Thyroid gland (tissue), 4 donors: Measurements from ENCODE around the gene TEX51. TPM values are rescaled to one million over a fixed set of nuclear protein-coding genes. Genes with fewer than 3 reads are reported as not detected.

Experiments used
- DNase-seq, 2 donors: peaks; one replicate each; pipeline ENCODE4 v3.0.0-alpha.2; 2019
- H3K27ac ChIP-seq, 3 donors: fragments of 200-600 bp; sonication (generic); 1 replicate in 2 of 3; 2 replicates in 1 of 3; pipeline ENCODE4 v1.5.1; 2016 to 2019; ENCODE audit warnings: mild to moderate bottlenecking in 1 of 3, moderate library complexity in 1 of 3
- H3K27me3 ChIP-seq: fragments of 200-600 bp; sonication (generic); one replicate; pipeline ENCODE4 v1.5.1; 2019
- H3K36me3 ChIP-seq, 2 donors: fragments of 200-600 bp; sonication (generic); one replicate each; pipeline ENCODE4 v1.5.1; 2016 to 2019
- H3K4me1 ChIP-seq, 2 donors: fragments of 200-600 bp; sonication (generic); one replicate each; pipeline ENCODE4 v1.5.1; 2017 to 2019
- H3K4me3 ChIP-seq, 3 donors: fragments of 200-600 bp; sonication (generic); replicated peaks in 1 of 3; 1 replicate in 2 of 3; 2 replicates in 1 of 3; pipeline ENCODE4 v1.5.1; 2016; ENCODE audit warnings: mild to moderate bottlenecking in 1 of 3
- H3K9me3 ChIP-seq: fragments of 200-600 bp; sonication (generic); one replicate; pipeline ENCODE4 v1.5.1; 2017
- POLR2A ChIP-seq, 2 donors: fragments of 450-650 bp; IDR thresholded peaks; one replicate each; pipeline ENCODE4 v1.6.1; 2017; ENCODE audit warnings: antibody characterized with exemption in 2 of 2, mild to moderate bottlenecking in 2 of 2, moderate library complexity in 1 of 2
- WGBS, 2 donors: methylation state at CpG; one replicate each; pipeline ENCODE4 v1.1.5; 2017; 5-methylcytosine and 5-hydroxymethylcytosine counted together
- intact Hi-C: fragments of 100-400 bp; cut with DNase I; formaldehyde crosslinking; loops from one replicate; pipeline ENCODE4 v1.15.1; 2023
- total RNA-seq, 4 donors: library from RNA; depleted of rRNA; stranded (reverse); fragments of >200 nt; gene quantifications; one replicate each; pipeline ENCODE4 v1.2.3, GENCODE V29; 2016
- TF ChIP-seq, protein P1 (sequence below), 6 experiments: fragments of 200-600 bp in 3 of 6; fragments of 450-650 bp in 3 of 6; sonication (generic) in 3 of 6; IDR thresholded peaks; one replicate each; pipeline ENCODE4 v1.5.1; 2016 to 2019; ENCODE audit warnings: antibody characterized with exemption in 6 of 6, mild to moderate bottlenecking in 2 of 6, inconsistent platforms in 1 of 6, moderate library complexity in 1 of 6

The TEX51 gene
- total RNA-seq, 4 donors from 2014 or later, result not detected

DNA sequence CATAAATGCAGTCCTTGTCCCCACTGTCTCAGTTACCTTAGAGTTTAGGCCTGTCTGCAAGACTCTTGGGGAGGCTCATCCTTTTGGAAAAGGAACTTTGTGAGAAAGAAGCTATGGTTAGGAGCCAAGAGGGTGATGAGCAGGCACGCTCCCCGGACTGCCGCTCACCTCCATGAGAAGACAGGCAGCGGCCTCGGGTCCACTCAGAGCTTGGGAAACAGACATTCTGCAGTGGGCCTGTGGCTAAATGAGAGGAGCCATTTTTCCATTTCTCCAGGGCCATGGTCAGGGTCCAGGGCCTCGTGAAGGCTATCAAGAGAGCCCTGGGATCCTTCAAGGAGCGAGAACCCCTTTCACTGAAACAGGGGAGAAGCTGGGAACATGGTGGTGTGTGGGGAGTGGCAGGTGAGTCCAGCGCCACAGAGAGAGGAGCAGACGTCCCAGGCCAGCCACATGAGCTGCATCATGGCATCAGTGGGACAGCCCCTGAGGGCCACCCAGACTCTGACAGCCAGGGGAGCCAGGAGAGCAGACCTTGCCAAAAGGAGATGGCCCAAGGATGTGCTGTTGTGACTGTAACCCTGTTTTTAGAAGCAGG, 4.0 kb upstream of the TEX51 start:
- H3K4me1 ChIP-seq, result no peaks in the 10 kb centered on the region
- no peaks in the 10 kb centered on the region for H3K36me3 ChIP-seq
- H3K9me3 ChIP-seq, result no peaks in the 10 kb centered on the region
- no peaks in the 10 kb centered on the region for H3K27me3 ChIP-seq
- no peak for TF ChIP-seq POLR2A (IDR thresholded peaks at IDR 0.05)
- TF ChIP-seq, protein P1, sequence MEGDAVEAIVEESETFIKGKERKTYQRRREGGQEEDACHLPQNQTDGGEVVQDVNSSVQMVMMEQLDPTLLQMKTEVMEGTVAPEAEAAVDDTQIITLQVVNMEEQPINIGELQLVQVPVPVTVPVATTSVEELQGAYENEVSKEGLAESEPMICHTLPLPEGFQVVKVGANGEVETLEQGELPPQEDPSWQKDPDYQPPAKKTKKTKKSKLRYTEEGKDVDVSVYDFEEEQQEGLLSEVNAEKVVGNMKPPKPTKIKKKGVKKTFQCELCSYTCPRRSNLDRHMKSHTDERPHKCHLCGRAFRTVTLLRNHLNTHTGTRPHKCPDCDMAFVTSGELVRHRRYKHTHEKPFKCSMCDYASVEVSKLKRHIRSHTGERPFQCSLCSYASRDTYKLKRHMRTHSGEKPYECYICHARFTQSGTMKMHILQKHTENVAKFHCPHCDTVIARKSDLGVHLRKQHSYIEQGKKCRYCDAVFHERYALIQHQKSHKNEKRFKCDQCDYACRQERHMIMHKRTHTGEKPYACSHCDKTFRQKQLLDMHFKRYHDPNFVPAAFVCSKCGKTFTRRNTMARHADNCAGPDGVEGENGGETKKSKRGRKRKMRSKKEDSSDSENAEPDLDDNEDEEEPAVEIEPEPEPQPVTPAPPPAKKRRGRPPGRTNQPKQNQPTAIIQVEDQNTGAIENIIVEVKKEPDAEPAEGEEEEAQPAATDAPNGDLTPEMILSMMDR (IDR thresholded peaks at IDR 0.05), result no peak
- H3K27ac ChIP-seq, result no peak overlapping the region
- DNase-seq, result no peak
- intact Hi-C loops, result no loop called here
- WGBS, 2 donors, result 85 to 86% methylated on average over 9 of the region's 9 CpGs
- no peak overlapping the region for H3K4me3 ChIP-seq

DNA sequence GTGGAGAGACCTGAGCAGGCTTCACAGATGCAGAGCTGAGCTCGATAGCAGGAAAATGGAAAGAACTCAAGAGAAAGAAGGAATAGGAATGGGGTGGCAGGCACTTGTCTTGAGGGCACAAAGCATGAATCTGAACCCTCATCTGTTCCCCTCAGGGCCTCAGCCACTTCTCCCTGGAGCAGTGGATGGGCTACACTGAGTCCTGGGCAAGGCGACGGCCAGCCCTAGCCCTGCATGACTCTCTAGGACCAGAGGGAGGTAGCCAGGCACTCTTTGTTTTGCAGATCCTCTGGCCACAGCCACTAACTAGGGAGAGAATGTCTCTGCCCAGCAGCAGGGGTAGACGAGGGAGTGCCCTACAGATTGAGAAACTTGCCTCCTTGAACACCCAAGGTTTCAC, 3.4 kb upstream of the TEX51 start:
- no peak for DNase-seq
- intact Hi-C loops, result no loop called here
- no peak for TF ChIP-seq POLR2A (IDR thresholded peaks at IDR 0.05)
- TF ChIP-seq, protein P1 (IDR thresholded peaks at IDR 0.05), result no peak
- Histone ChIP-seq H3K27me3 (no peaks in the 10 kb centered on the region), H3K36me3 (no peaks in the 10 kb centered on the region), H3K9me3 (no peaks in the 10 kb centered on the region), H3K4me1 (no peaks in the 10 kb centered on the region), H3K27ac (no peak overlapping the region), H3K4me3 (no peak overlapping the region)
- WGBS, 2 donors, result 72% methylated on average over 4 of the region's 4 CpGs

DNA sequence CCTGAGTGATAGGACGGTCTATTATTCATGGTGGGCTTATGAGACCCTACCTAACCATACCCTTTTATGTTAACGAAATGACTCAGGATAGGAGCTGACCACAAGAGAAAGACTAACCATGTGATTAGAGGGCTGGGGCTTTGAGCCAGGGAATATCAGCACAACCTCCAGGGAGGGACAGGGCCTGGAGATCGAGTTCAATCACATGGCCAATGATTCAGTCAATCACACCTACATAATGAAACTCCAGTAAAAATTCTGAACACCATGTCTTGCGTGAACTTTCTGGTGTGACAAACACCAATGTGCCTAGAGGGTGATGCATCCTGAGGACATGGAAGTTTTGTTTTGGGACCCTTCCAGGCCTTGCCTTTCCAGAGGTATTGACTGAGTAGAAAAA, 2.2 kb upstream of the TEX51 start:
- Histone ChIP-seq H3K36me3 (no peaks in the 10 kb centered on the region), H3K4me1 (no peaks in the 10 kb centered on the region), H3K4me3 (no peak overlapping the region), H3K27ac (no peak overlapping the region), H3K9me3 (no peaks in the 10 kb centered on the region), H3K27me3 (no peaks in the 10 kb centered on the region)
- no peak for TF ChIP-seq POLR2A (IDR thresholded peaks at IDR 0.05)
- TF ChIP-seq, protein P1 (IDR thresholded peaks at IDR 0.05), result no peak
- DNase-seq, result no peak
- intact Hi-C loops, result no loop called here
- whole genome bisulfite sequencing, 2 donors, result 85 to 94% methylated on average over 4 of the region's 4 CpGs

DNA sequence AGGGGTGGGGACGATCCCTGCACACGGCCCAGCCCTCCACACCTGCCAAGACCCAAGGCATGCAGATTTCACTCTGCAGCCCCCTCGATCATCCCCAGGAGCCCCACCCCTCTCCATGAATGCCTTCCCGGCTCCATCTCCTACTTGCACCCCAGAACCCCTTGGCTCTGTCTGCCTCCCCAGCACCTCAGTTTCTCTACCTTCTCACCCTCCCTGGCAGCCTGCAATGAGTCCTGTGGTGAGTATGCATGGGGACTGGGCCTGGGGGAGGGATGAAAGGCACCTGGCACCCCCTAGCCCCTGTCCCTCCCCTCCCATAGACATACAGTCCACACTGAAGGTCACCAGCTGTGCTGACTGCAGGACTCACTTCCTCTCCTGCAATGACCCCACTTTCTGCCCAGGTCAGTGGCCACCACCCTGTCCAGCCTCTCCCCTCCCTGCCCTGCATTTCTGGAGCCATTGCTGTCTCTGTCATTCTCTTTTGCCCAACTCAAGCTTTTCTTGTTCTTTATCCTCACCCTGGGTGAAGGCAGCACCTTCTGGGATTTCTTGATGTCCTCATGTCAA, 1.0 kb downstream of the TEX51 start:
- TF ChIP-seq POLR2A (IDR thresholded peaks at IDR 0.05), result no peak
- TF ChIP-seq, protein P1 (IDR thresholded peaks at IDR 0.05), result no peak
- no peaks in the 10 kb centered on the region for H3K9me3 ChIP-seq
- 87 to 90% methylated on average over 4 of the region's 4 CpGs for WGBS, 2 donors
- no peak for DNase-seq
- H3K27me3 ChIP-seq, result no peaks in the 10 kb centered on the region
- no peak overlapping the region for H3K4me3 ChIP-seq
- intact Hi-C loops, result no loop called here
- no peaks in the 10 kb centered on the region for H3K4me1 ChIP-seq
- H3K36me3 ChIP-seq, result no peaks in the 10 kb centered on the region
- no peak overlapping the region for H3K27ac ChIP-seq

DNA sequence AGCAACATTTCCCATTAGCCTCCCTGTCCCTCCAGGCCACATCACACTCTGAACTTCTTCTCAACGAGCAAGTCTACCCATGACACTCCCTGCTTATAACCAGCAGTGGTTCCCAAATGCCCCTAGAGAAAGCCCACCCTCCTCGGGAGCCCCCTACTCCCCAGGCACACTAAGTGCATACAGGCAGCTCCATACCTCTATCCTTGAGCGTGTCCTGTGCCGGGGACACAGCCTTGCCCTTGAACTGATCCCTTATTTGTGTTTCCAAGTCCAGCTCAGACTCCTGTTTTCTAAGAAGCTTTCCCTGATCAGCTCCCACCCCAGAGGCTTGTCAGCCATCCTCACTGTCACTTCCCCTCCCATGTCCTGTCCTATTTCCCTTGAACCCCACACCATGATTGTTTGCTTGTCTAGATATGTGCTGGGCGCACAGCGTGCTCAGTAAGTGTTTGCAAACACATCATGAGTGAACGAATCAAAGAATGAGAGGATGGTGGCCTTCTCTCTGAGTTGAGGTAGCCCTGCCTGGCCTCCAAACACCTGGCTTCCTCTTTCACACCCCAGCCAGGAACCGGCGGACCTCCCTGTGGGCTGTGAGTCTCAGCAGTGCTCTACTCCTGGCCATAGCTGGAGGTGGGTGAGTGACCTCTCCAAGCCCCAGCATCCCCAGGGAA, 2.1 kb downstream of the TEX51 start:
- Histone ChIP-seq H3K4me3 (no peak overlapping the region), H3K27me3 (no peaks in the 10 kb centered on the region), H3K36me3 (no peaks in the 10 kb centered on the region), H3K4me1 (no peaks in the 10 kb centered on the region), H3K27ac (no peak overlapping the region), H3K9me3 (no peaks in the 10 kb centered on the region)
- no peak for DNase-seq
- TF ChIP-seq, protein P1 (IDR thresholded peaks at IDR 0.05), result no peak
- no peak for TF ChIP-seq POLR2A (IDR thresholded peaks at IDR 0.05)
- intact Hi-C loops, result no loop called here
- 91 to 93% methylated on average over 9 of the region's 9 CpGs for WGBS, 2 donors
